ENCODE measurements around the gene REST. TPM values are rescaled to one million over a fixed set of nuclear protein-coding genes. Genes with fewer than 3 reads are reported as not detected.
A peak's percentile ranks its signal among the peaks of the same experiment; 100 is the strongest.

Gene REST
- total RNA-seq, 1 experiment from 2014 or later = 98.1 TPM

GRCh38 chr4:56910172-56910967 lies 2.7 kb downstream of the REST start:
- H3K23ac ChIP-seq (ENCODE audit: insufficient read length, low read depth, low read length) = no peak overlapping the region
- peak overlapping the region; percentile 97 to 99 for H3K4me3 Mint-ChIP-seq
- H3K4ac ChIP-seq (ENCODE audit: low read depth, low read length) = no peak overlapping the region
- peaks cover 16% of the 10 kb centered on the region for H3K27me3 Mint-ChIP-seq (ENCODE audit: low read depth)
- no peak overlapping the region for H4K5ac ChIP-seq (ENCODE audit: insufficient read length, low read depth, low read length)
- H3K23me2 ChIP-seq (ENCODE audit: insufficient read length, low read depth, low read length, poor library complexity, severe bottlenecking) = peaks cover 16% of the 10 kb centered on the region
- H3K9me3 ChIP-seq (ENCODE audit: control insufficient read depth, low read depth, low read length) = no peaks in the 10 kb centered on the region
- DNase-seq = no peak
- WGBS (ENCODE audit: extremely low coverage, insufficient read length, low lambda C conversion rate) = 100% methylated on average over 2 of the region's 6 CpGs
- H3K56ac ChIP-seq (ENCODE audit: insufficient read length, low read depth, low read length) = no peak overlapping the region
- no peak overlapping the region for H2AFZ ChIP-seq (ENCODE audit: low read length)
- peaks cover 14 to 33% (median 19%) of the 10 kb centered on the region in 3 experiments for H3K36me3 Mint-ChIP-seq (ENCODE audit: insufficient read depth in 1 of 3, low read depth in 3 of 3)
- H2AK5ac ChIP-seq (ENCODE audit: insufficient read length, low read length) = no peak overlapping the region
- no peak for TF ChIP-seq CTCF (conservative IDR thresholded peaks at IDR 0.05)
- H4K20me1 ChIP-seq (ENCODE audit: control insufficient read depth, insufficient read depth, insufficient read length) = no peaks in the 10 kb centered on the region
- H2BK120ac ChIP-seq (ENCODE audit: low read depth, low read length, poor library complexity, severe bottlenecking) = no peak overlapping the region
- H3K4me2 ChIP-seq (ENCODE audit: insufficient read depth, insufficient read length, low read length) = peak overlapping the region; percentile 88
- peak overlapping the region; percentile 7 for H3K9ac ChIP-seq (ENCODE audit: extremely low read depth, insufficient read length, low read length)
- no peak overlapping the region for H2BK5ac ChIP-seq (ENCODE audit: insufficient read length, low read length)
- no peak overlapping the region for H4K8ac ChIP-seq (replicated peaks; ENCODE audit: insufficient read length, low read depth, low read length)
- peaks cover 2% of the 10 kb centered on the region for H3K79me1 ChIP-seq (ENCODE audit: insufficient read depth, low read depth, low read length, poor library complexity, severe bottlenecking)
- peaks cover 6% of the 10 kb centered on the region; the same call in 1 of the 2 replicates for H3K4me1 ChIP-seq (ENCODE audit: insufficient read depth, low read length)
- H3K4me1 Mint-ChIP-seq = peaks cover 33 to 45% of the 10 kb centered on the region in 2 experiments
- H3T11ph ChIP-seq (ENCODE audit: low read length) = no peak overlapping the region
- peak overlapping the region in 2 of 3 experiments; percentile 55 to 80; a peak in 4 of 7 replicates for H3K27ac Mint-ChIP-seq
- no peak overlapping the region for H4K91ac ChIP-seq (ENCODE audit: insufficient read length, low read depth, low read length)
- H3K27ac ChIP-seq (ENCODE audit: insufficient read length, low read depth, low read length) = no peak overlapping the region
- H3K9me3 Mint-ChIP-seq = peaks cover 0 to 2% of the 10 kb centered on the region in 2 experiments; a peak in 2 of 5 replicates
- H2BK15ac ChIP-seq (ENCODE audit: low read depth, low read length) = no peak overlapping the region
- peaks cover 17% of the 10 kb centered on the region; the same call in 1 of the 2 replicates for H3K79me2 ChIP-seq (ENCODE audit: insufficient read depth, low read length)
- no peak overlapping the region for H3K14ac ChIP-seq (ENCODE audit: insufficient read depth, low read length)
- no peak overlapping the region for H2BK20ac ChIP-seq (ENCODE audit: low read depth, low read length, poor library complexity, severe bottlenecking)
- no peaks in the 10 kb centered on the region; the same call in 1 of the 2 replicates for H3K27me3 ChIP-seq (ENCODE audit: insufficient read depth, low read length)
- no peak overlapping the region for H2BK12ac ChIP-seq (ENCODE audit: insufficient read length, low read depth, low read length)
- no peak overlapping the region for H3K18ac ChIP-seq (ENCODE audit: insufficient read length, low read depth, low read length)

Data from H9 (cell line).